HFF-Myc (cell line): ENCODE results near the gene JAM3.
"Not testable (repeated sequence)": the region's sequence is repeated elsewhere in the genome, so short reads cannot be mapped to it uniquely, and the experiment has no call there.

Source experiments
- DNase-seq: peaks from one replicate; pipeline ENCODE4 v3.0.0-alpha.2; 2011; ENCODE audit warnings: low read depth; ENCODE audit errors: extremely low read depth
- H3K4me3 ChIP-seq: replicated peaks from 2 replicates; pipeline ENCODE4 v1.5.1; 2011; ENCODE audit warnings: low read depth, mild to moderate bottlenecking, control low read depth, low read length
- TF ChIP-seq, protein P1 (sequence below): IDR thresholded peaks from 2 replicates; pipeline ENCODE4 v1.5.1; 2012; ENCODE audit warnings: mild to moderate bottlenecking, low read depth, low read length, control low read depth; ENCODE audit errors: missing control alignments

Gene JAM3

GRCh38 chr11:134071306-134071705 lies 2.4 kb downstream of the JAM3 start:
- TF ChIP-seq, protein P1, sequence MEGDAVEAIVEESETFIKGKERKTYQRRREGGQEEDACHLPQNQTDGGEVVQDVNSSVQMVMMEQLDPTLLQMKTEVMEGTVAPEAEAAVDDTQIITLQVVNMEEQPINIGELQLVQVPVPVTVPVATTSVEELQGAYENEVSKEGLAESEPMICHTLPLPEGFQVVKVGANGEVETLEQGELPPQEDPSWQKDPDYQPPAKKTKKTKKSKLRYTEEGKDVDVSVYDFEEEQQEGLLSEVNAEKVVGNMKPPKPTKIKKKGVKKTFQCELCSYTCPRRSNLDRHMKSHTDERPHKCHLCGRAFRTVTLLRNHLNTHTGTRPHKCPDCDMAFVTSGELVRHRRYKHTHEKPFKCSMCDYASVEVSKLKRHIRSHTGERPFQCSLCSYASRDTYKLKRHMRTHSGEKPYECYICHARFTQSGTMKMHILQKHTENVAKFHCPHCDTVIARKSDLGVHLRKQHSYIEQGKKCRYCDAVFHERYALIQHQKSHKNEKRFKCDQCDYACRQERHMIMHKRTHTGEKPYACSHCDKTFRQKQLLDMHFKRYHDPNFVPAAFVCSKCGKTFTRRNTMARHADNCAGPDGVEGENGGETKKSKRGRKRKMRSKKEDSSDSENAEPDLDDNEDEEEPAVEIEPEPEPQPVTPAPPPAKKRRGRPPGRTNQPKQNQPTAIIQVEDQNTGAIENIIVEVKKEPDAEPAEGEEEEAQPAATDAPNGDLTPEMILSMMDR: no peak
- no peak for DNase-seq
- no peak overlapping the region for H3K4me3 ChIP-seq

DNA sequence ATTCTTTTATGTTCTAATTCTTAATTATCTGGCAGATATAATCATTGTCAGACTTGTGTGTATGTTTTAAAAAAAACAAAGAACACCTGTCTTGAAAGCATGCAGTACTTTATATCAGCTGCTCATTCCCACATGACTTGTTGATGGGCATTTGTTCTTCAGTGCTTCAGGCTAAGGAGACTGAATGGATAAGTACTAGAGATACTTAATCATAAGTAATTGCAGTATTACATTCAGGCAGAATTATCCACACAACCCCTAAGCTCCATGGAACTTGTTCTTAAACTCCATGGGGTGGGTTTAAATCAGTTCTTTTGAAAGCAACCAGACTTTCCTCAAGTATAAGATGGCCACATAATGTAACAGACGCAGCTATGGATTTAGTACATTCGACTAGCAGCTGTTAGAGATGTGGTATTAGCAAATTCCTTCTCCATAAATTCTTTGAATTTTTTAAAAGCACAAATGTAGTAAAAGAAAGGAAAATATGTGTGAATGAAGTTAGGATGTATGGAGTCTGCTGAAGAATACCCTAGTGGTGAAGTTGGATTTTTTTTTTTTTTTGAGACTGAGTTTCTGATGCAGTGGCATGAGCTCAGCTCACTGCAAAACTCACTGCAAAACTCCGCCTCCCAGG lies 3.0 kb downstream of the JAM3 start:
- TF ChIP-seq, protein P1: no peak
- no peak for DNase-seq
- H3K4me3 ChIP-seq: no peak overlapping the region

- no peak for DNase-seq
- no peak overlapping the region for H3K4me3 ChIP-seq
- TF ChIP-seq, protein P1: no peak
Observed at GRCh38 chr11:134072844-134073243, 4.0 kb downstream of the JAM3 start.

DNA sequence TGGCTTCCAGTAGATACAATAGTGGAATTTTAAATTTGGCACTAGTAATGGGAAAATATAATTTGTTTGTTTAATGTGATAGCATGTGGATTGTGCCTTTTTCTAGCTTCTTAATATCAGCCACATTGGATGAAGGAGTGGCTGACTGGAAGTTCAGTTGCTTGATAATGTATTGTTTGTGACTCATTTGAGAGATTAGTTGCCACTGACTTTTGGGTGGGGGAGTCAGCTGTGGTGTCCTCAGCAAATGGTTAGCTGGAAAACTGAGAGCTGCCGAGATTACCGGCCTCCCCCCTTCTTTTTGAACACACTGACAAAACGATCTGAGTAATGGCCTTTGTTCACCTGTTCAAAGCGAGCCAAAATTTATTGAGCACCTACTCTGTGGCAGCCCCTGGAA lies 5.5 kb downstream of the JAM3 start:
- H3K4me3 ChIP-seq: no peak overlapping the region
- TF ChIP-seq, protein P1: no peak
- DNase-seq: no peak

DNA sequence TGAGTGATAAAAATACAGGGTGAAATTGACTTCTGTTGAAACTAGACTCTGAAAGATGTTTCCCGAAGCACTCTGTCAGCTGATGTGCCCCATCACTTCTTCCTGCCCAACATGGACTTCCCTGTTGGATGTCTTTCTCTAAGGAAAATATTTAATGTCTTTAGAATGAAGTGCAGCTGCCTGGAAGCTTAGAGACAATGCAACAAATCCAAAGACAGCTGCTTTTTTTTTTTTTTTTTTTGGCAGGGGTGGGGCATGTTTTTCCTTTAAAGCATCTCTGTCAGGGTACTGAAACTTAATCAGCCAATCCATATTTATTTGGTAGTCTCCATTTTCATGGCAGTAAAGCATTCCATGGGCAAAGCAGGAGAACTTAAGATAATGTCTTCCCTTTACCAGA lies 5.9 kb downstream of the JAM3 start:
- DNase-seq: no peak
- TF ChIP-seq, protein P1: no peak
- H3K4me3 ChIP-seq: no peak overlapping the region

- TF ChIP-seq, protein P1: no peak
- H3K4me3 ChIP-seq: no peak overlapping the region
- no peak for DNase-seq
Observed at GRCh38 chr11:134079317-134079716, 10.4 kb downstream of the JAM3 start.

GRCh38 chr11:134081258-134081657 lies 12.4 kb downstream of the JAM3 start:
- not testable (repeated sequence) for H3K4me3 ChIP-seq, DNase-seq
